HG02884 (cell line): ENCODE results near the gene MAST2.

Experiments used
- ATAC-seq: cut with Tn5 transposase; IDR thresholded peaks from one replicate; pipeline ENCODE4 v1.9.1; 2021; ENCODE audit warnings: mild to moderate bottlenecking, moderate library complexity; ENCODE audit not compliant: unreplicated experiment

MAST2 gene

GRCh38 chr1:45803299-45803780, at the start of gene MAST2:
Gene MAST2, plus strand, starts transcription at chr1:45803612. Its CDS starts 284 bp downstream, at chr1:45803896.
- peak; percentile 68 for ATAC-seq

- no peak for ATAC-seq
Observed at GRCh38 chr1:45755697-45756096, 47.7 kb upstream of the MAST2 start.

GRCh38 chr1:45762291-45762690, 41.1 kb upstream of the MAST2 start:
- no peak for ATAC-seq

- no peak for ATAC-seq
Observed at GRCh38 chr1:45765999-45766792, 37.2 kb upstream of the MAST2 start.

GRCh38 chr1:45767035-45767434, 36.4 kb upstream of the MAST2 start:
- ATAC-seq: no peak

- ATAC-seq: no peak
Observed at GRCh38 chr1:45769261-45769932, 34.0 kb upstream of the MAST2 start.

GRCh38 chr1:45772971-45773370, 30.4 kb upstream of the MAST2 start:
- ATAC-seq: no peak

GRCh38 chr1:45775794-45776193, 27.6 kb upstream of the MAST2 start:
- no peak for ATAC-seq

- ATAC-seq: no peak
Observed at GRCh38 chr1:45785583-45785982, 17.8 kb upstream of the MAST2 start.

GRCh38 chr1:45787905-45788304, 15.5 kb upstream of the MAST2 start:
- no peak for ATAC-seq

GRCh38 chr1:45789601-45790000, 13.8 kb upstream of the MAST2 start:
- ATAC-seq: no peak

- no peak for ATAC-seq
Observed at GRCh38 chr1:45792744-45793143, 10.7 kb upstream of the MAST2 start.

- ATAC-seq: no peak
Observed at GRCh38 chr1:45793942-45794604, 9.3 kb upstream of the MAST2 start.

GRCh38 chr1:45796381-45796780, 7.0 kb upstream of the MAST2 start:
- no peak for ATAC-seq

- ATAC-seq: no peak
Observed at GRCh38 chr1:45796946-45797345, 6.5 kb upstream of the MAST2 start.

GRCh38 chr1:45800899-45801298, 2.5 kb upstream of the MAST2 start:
- no peak for ATAC-seq

GRCh38 chr1:45802343-45803298, 791 bp upstream of the MAST2 start:
- no peak for ATAC-seq

GRCh38 chr1:45803781-45804668, 613 bp downstream of the MAST2 start:
- peak; percentile 17 for ATAC-seq

GRCh38 chr1:45804669-45804969, 1.2 kb downstream of the MAST2 start:
- no peak for ATAC-seq

- ATAC-seq: no peak
Observed at GRCh38 chr1:45806129-45806528, 2.7 kb downstream of the MAST2 start.
